Large intestine (tissue), 3 donors: ENCODE data around the gene CPNE4. TPM values are rescaled to one million over a fixed set of nuclear protein-coding genes. Genes with fewer than 3 reads are reported as not detected.

ENCODE experiments used
- DNase-seq, 2 donors: peaks; one replicate each; pipeline versions ENCODE4 v3.0.0 to v3.0.0-alpha.2; 2013
- H3K27ac ChIP-seq: one replicate; pipeline ENCODE4 v1.5.1; 2013; ENCODE audit warnings: low read length
- H3K27me3 ChIP-seq: 2 replicates; pipeline ENCODE4 v1.6.1; 2013; ENCODE audit warnings: low read length; ENCODE audit not compliant: control insufficient read depth, insufficient read depth
- H3K36me3 ChIP-seq: 2 replicates; pipeline ENCODE4 v1.6.1; 2013; ENCODE audit warnings: low read length; ENCODE audit not compliant: control insufficient read depth, insufficient read depth
- H3K4me1 ChIP-seq: one replicate; pipeline ENCODE4 v1.6.1; 2013; ENCODE audit warnings: low read length; ENCODE audit not compliant: control insufficient read depth, insufficient read depth
- H3K4me3 ChIP-seq: one replicate; pipeline ENCODE4 v1.5.1; 2013; ENCODE audit warnings: low read length
- H3K9me3 ChIP-seq: one replicate; pipeline ENCODE4 v1.6.1; 2013; ENCODE audit warnings: mild to moderate bottlenecking, low read depth, low read length, moderate library complexity; ENCODE audit not compliant: control insufficient read depth
- WGBS: methylation state at CpG from one replicate; pipeline ENCODE4 v1.1.5; 2013; ENCODE audit warnings: low lambda C conversion rate; ENCODE audit not compliant: insufficient coverage; 5-methylcytosine and 5-hydroxymethylcytosine counted together
- polyA plus RNA-seq: library from polyadenylated mRNA; unstranded; fragments of 120-200 nt; gene quantifications from one replicate; pipeline ENCODE4 v1.2.1, GENCODE V29; 2013

Gene CPNE4
- polyA plus RNA-seq, 1 donor, result 2.9 TPM

- Histone ChIP-seq H3K9me3 (no peaks in the 10 kb centered on the region), H3K27me3 (no peaks in the 10 kb centered on the region), H3K27ac (no peak overlapping the region), H3K36me3 (no peaks in the 10 kb centered on the region), H3K4me3 (no peak overlapping the region), H3K4me1 (no peaks in the 10 kb centered on the region)
- no peak for DNase-seq
- WGBS, result 67% methylated on average over 2 of the region's 4 CpGs
Measured at GRCh38 chr3:131550562-131551465, 484.0 kb downstream of the CPNE4 start.

GRCh38 chr3:131549340-131549739 is 485.5 kb downstream of the CPNE4 start:
- DNase-seq, result no peak
- H3K4me1 ChIP-seq, result no peaks in the 10 kb centered on the region
- no CpG with 5 or more reads among the region's 1 CpG for WGBS

DNA sequence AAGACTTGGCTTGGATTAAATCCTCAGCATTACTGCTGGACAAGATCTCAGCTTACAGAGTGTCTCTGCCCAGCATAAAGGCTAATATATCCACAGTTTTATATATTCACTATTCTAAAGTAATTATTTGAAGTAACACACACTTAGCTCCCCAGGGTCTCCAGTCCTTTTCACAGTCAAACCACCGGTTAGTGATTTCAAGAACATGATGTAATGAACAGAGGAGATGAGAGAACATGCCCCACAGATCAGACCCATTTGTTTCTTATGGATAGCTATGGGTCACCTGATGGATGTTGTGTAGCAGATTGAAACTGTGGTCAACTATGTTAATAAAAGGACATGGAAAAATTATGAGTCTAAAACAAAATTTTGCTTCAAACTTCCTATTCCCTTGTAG is 487.2 kb downstream of the CPNE4 start:
- no peak for DNase-seq
- H3K27me3 ChIP-seq, result no peaks in the 10 kb centered on the region
- no CpG with 5 or more reads among the region's 1 CpG for WGBS
- no peaks in the 10 kb centered on the region for H3K36me3 ChIP-seq
- no peaks in the 10 kb centered on the region for H3K9me3 ChIP-seq
- H3K4me3 ChIP-seq, result no peak overlapping the region
- no peaks in the 10 kb centered on the region for H3K4me1 ChIP-seq
- H3K27ac ChIP-seq, result no peak overlapping the region

More at GRCh38 chr3:131549340-131549739, 485.5 kb downstream of the CPNE4 start:
- Histone ChIP-seq H3K27me3 (no peaks in the 10 kb centered on the region), H3K9me3 (no peaks in the 10 kb centered on the region), H3K4me3 (no peak overlapping the region), H3K27ac (no peak overlapping the region), H3K36me3 (no peaks in the 10 kb centered on the region)

DNA sequence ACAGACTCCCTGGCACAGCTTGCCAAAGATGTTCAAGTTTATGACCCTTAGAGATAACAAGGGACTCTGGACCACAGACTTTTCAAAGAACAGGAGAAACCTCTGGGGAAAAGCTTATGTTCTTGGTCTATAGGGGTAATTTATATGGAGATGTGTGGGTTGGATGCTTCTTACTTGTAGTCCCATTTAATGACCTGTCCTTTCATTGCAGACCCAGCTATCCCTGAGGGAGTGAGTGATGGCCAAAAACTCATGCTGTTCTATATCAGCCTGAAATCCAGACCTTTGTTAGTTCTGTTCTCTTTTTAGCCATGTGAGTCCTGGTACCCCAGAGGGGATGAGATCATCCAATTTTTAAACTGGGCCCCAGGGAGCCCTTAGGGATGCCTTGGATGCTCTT is 488.4 kb downstream of the CPNE4 start:
- Histone ChIP-seq H3K27ac (no peak overlapping the region), H3K4me1 (no peaks in the 10 kb centered on the region), H3K9me3 (no peaks in the 10 kb centered on the region), H3K4me3 (no peak overlapping the region), H3K27me3 (no peaks in the 10 kb centered on the region), H3K36me3 (no peaks in the 10 kb centered on the region)
- no peak for DNase-seq

GRCh38 chr3:131544557-131544956 is 490.3 kb downstream of the CPNE4 start:
- Histone ChIP-seq H3K27ac (no peak overlapping the region), H3K4me3 (no peak overlapping the region), H3K27me3 (no peaks in the 10 kb centered on the region), H3K4me1 (no peaks in the 10 kb centered on the region), H3K9me3 (no peaks in the 10 kb centered on the region), H3K36me3 (no peaks in the 10 kb centered on the region)
- no peak for DNase-seq
- WGBS, result 57% methylated on average over 1 of the region's 2 CpGs

DNA sequence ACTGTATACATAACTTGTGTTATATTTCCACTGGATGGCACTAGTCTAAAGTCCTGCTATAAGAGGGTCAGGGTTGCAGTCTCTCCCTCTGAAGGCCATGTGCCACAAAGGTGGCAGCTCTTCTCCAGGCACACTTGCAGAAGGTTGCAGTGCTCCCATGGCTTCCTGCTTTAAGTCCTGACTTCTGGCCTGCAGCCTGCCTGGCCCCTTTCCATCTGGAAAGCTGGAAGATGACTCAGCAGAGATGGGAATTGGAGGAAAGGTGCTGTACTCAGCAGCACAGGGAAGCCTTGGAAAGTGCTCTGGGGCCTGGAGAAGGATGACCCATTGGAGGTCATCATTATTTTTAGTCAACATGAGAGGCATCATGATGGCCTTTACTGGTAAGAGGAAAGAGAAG is 491.1 kb downstream of the CPNE4 start:
- H3K36me3 ChIP-seq, result no peaks in the 10 kb centered on the region
- no peak overlapping the region for H3K4me3 ChIP-seq
- H3K27ac ChIP-seq, result no peak overlapping the region
- peak in 1 of 2 donors; percentile 4 for DNase-seq
- H3K9me3 ChIP-seq, result no peaks in the 10 kb centered on the region
- H3K4me1 ChIP-seq, result no peaks in the 10 kb centered on the region
- H3K27me3 ChIP-seq, result no peaks in the 10 kb centered on the region

GRCh38 chr3:131541288-131541687 is 493.5 kb downstream of the CPNE4 start:
- no peak overlapping the region for H3K27ac ChIP-seq
- WGBS, result no CpG with 5 or more reads among the region's 1 CpG

DNA sequence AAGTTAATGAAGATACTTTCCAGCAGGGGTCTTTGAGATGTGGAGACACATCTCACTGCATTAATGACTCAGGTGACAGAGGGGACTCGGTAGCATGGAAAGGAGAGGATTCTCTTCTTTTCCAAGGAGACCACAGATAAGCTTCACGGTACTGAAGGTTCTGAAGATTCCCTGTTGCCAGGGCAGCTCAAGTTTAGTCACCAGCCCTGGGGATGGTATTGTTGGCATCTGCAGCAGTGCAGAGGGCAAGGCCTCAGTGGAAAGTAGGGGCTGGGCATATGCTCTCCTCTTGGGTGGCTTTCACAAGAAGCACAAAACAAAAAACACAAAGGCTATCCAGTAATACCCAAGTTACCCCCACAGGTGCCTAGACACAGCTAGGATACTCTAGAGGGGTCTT is 494.0 kb downstream of the CPNE4 start:
- no peaks in the 10 kb centered on the region for H3K36me3 ChIP-seq
- no peaks in the 10 kb centered on the region for H3K9me3 ChIP-seq
- H3K27ac ChIP-seq, result no peak overlapping the region
- WGBS, result no CpG with 5 or more reads among the region's 2 CpGs
- no peak overlapping the region for H3K4me3 ChIP-seq
- no peak for DNase-seq
- H3K4me1 ChIP-seq, result no peaks in the 10 kb centered on the region
- no peaks in the 10 kb centered on the region for H3K27me3 ChIP-seq

More at GRCh38 chr3:131541288-131541687, 493.5 kb downstream of the CPNE4 start:
- DNase-seq, result no peak
- Histone ChIP-seq H3K9me3 (no peaks in the 10 kb centered on the region), H3K4me1 (no peaks in the 10 kb centered on the region), H3K4me3 (no peak overlapping the region), H3K36me3 (no peaks in the 10 kb centered on the region), H3K27me3 (no peaks in the 10 kb centered on the region)

DNA sequence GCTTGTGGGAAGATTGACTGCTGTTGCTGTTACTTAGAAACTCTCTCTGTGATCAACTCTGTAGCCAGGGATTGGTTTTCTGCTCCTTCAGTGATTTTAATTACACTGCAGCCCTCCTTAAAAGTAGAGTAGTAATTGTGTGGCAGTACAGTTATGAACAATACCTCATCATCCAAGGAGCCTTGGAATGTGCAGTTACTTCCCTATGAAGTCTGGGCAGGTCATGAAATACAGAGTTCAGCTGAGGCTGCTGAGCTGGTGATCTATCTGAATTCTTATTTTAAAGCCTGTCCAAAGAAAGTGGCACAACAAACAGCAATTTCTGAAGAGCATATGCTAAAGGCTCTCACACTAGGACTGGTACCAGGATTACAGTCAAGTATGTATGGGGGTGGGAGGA is 494.7 kb downstream of the CPNE4 start:
- no peak overlapping the region for H3K27ac ChIP-seq
- H3K4me1 ChIP-seq, result no peaks in the 10 kb centered on the region
- no peaks in the 10 kb centered on the region for H3K27me3 ChIP-seq
- H3K36me3 ChIP-seq, result no peaks in the 10 kb centered on the region
- H3K9me3 ChIP-seq, result no peaks in the 10 kb centered on the region
- DNase-seq, result no peak
- H3K4me3 ChIP-seq, result no peak overlapping the region

DNA sequence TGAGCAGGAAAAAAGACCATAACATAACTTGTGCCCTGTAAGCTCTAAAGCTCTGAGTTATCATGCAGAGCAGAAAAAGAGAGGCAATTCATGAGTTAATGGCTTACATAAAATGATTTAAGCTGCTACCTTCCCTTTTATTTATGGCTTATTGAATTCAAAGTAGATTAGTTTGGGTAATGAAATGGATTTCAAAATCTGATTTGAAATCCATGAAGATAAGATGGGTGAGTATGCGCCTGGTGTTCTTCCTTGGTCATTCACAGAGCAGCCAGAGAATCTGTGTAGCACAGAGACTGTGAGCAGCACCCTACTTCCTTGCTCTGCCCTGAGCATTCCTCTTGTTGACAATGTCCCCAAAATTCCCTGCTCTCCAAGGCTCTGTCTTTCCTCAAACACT is 495.8 kb downstream of the CPNE4 start:
- DNase-seq, result no peak
- Histone ChIP-seq H3K27ac (no peak overlapping the region), H3K27me3 (no peaks in the 10 kb centered on the region), H3K36me3 (no peaks in the 10 kb centered on the region), H3K9me3 (no peaks in the 10 kb centered on the region), H3K4me3 (no peak overlapping the region), H3K4me1 (no peaks in the 10 kb centered on the region)
- WGBS, result no CpG with 5 or more reads among the region's 1 CpG

DNA sequence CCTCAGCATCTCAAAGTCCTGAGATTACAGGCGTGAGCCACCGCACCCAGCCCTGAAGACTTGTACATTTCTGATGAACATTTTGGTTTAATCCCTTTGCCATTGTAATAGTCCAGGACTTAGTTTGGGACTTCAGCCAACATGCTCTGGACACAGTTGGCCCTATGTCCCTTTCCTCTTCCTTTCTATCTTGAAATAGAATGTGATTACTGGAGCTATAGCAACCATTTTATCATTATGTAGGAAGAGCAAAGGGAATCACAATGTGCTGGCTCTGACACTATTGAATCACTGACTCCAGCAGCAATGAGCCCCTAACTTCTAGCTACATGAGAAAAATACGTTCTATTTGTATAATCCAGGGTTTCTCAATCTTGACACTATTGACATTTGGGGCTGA is 497.3 kb downstream of the CPNE4 start:
- Histone ChIP-seq H3K27me3 (no peaks in the 10 kb centered on the region), H3K4me1 (no peaks in the 10 kb centered on the region), H3K36me3 (no peaks in the 10 kb centered on the region), H3K9me3 (no peaks in the 10 kb centered on the region), H3K27ac (no peak overlapping the region), H3K4me3 (no peak overlapping the region)
- no CpG with 5 or more reads among the region's 3 CpGs for WGBS
- no peak for DNase-seq
